Mucosa of descending colon (tissue), 3 donors: Measurements from ENCODE around the gene USP49. TPM values are rescaled to one million over a fixed set of nuclear protein-coding genes. Genes with fewer than 3 reads are reported as not detected.

Experiments
- ATAC-seq: fragments of 200-7000 bp; cut with Tn5 transposase; one replicate; pipeline ENCODE4 v1.9.1; 2020; ENCODE audit warnings: mild to moderate bottlenecking, moderate library complexity
- DNase-seq, 3 donors: peaks; one replicate each; pipeline ENCODE4 v3.0.0-alpha.2; 2020
- H3K36me3 ChIP-seq: fragments of 200-600 bp; one replicate; pipeline ENCODE4 v1.8.0; 2021; ENCODE audit warnings: low read depth, mild to moderate bottlenecking
- H3K4me1 ChIP-seq: fragments of 200-600 bp; one replicate; pipeline ENCODE4 v1.8.0; 2021; ENCODE audit warnings: low read depth, mild to moderate bottlenecking
- H3K4me3 ChIP-seq: fragments of 200-600 bp; one replicate; pipeline ENCODE4 v1.8.0; 2021; ENCODE audit warnings: mild to moderate bottlenecking
- H3K9me3 ChIP-seq: fragments of 200-600 bp; one replicate; pipeline ENCODE4 v1.8.0; 2021; ENCODE audit warnings: mild to moderate bottlenecking
- intact Hi-C, 2 donors: fragments of 100-400 bp; cut with DNase I in 1 of 2; cut with micrococcal nuclease in 1 of 2; formaldehyde crosslinking; loops; one replicate each; pipeline versions ENCODE4 v1.11.0 to v1.11.1; 2022; cut with DNase I, micrococcal nuclease
- total RNA-seq, 3 donors: library from RNA; stranded (reverse); fragmentation: NEBNext Ultra II Directional in 2 of 3; extraction: Animal tissue kit (Norgen Biotek cat#: 25700) in 2 of 3; gene quantifications; one replicate each; pipeline versions ENCODE4 v1.2.1 to v1.2.4, GENCODE V29; 2021 to 2023
- TF ChIP-seq, protein P1 (sequence below): fragments of 200-600 bp; IDR thresholded peaks from one replicate; pipeline ENCODE4 v1.8.0; 2022; ENCODE audit warnings: antibody characterized with exemption, mild to moderate bottlenecking
- donor health status: DM: no; HTN: no; CAD: no; lungs with moderate emphysema.
- donor health status: DM: no; HTN: no; CAD: no.
- donor health status: DM: no; HTN: yes; CAD: no.

Gene USP49
- total RNA-seq, 3 donors from 2014 or later, result 2.8 to 3.7 (median 3.2) TPM

GRCh38 chr6:41932378-41932777 is 37.2 kb upstream of the USP49 start:
- Histone ChIP-seq H3K9me3 (no peaks in the 10 kb centered on the region), H3K36me3 (peaks cover 14% of the 10 kb centered on the region), H3K4me3 (no peak overlapping the region), H3K4me1 (peaks cover 3% of the 10 kb centered on the region)
- no peak for DNase-seq
- TF ChIP-seq, protein P1, sequence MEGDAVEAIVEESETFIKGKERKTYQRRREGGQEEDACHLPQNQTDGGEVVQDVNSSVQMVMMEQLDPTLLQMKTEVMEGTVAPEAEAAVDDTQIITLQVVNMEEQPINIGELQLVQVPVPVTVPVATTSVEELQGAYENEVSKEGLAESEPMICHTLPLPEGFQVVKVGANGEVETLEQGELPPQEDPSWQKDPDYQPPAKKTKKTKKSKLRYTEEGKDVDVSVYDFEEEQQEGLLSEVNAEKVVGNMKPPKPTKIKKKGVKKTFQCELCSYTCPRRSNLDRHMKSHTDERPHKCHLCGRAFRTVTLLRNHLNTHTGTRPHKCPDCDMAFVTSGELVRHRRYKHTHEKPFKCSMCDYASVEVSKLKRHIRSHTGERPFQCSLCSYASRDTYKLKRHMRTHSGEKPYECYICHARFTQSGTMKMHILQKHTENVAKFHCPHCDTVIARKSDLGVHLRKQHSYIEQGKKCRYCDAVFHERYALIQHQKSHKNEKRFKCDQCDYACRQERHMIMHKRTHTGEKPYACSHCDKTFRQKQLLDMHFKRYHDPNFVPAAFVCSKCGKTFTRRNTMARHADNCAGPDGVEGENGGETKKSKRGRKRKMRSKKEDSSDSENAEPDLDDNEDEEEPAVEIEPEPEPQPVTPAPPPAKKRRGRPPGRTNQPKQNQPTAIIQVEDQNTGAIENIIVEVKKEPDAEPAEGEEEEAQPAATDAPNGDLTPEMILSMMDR, result no peak
- ATAC-seq, result no peak
- intact Hi-C loops, result no loop called here

DNA sequence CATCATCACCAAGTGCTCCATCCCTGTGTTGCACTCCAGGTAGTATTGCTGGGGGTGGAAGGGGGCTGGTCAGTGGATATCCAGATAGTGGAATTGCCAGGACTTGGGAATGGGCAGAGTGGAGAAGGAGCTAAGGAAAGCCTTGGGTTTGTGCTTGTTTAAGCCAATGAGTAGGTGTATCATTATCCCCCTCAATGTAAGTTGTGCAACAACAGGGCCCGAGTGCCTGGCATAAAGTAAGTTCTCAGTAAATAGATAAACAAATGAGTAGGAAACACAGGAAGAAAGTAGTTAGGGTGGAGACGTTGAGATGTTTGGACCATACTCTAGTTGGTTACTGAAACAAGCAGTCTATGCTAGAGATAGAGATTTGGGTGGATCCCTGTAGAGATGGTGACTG is 36.6 kb upstream of the USP49 start:
- Histone ChIP-seq H3K4me3 (no peak overlapping the region), H3K9me3 (no peaks in the 10 kb centered on the region), H3K36me3 (peaks cover 14% of the 10 kb centered on the region), H3K4me1 (peaks cover 3% of the 10 kb centered on the region)
- DNase-seq (no peak), ATAC-seq (no peak)
- TF ChIP-seq, protein P1, result no peak
- intact Hi-C loops, result no loop called here

- H3K4me1 ChIP-seq, result no peaks in the 10 kb centered on the region
- no peak for ATAC-seq
- H3K9me3 ChIP-seq, result no peaks in the 10 kb centered on the region
- DNase-seq, result no peak
- H3K4me3 ChIP-seq, result no peak overlapping the region
- TF ChIP-seq, protein P1, result no peak
- H3K36me3 ChIP-seq, result peaks cover 9% of the 10 kb centered on the region
- intact Hi-C loops, result loop anchor here (10.0 kb wide), 1 partner anchor 135 kb away; no protein-coding TSS in a partner anchor
Measured at GRCh38 chr6:41929924-41930323, 34.7 kb upstream of the USP49 start.

- Histone ChIP-seq H3K4me3 (no peak overlapping the region), H3K4me1 (peaks cover 6% of the 10 kb centered on the region), H3K9me3 (no peaks in the 10 kb centered on the region), H3K36me3 (peaks cover 9% of the 10 kb centered on the region)
- DNase-seq (no peak), ATAC-seq (no peak)
- intact Hi-C loops, result loop anchor here (10.0 kb wide), 1 partner anchor 132 kb away; no protein-coding TSS in a partner anchor
- TF ChIP-seq, protein P1, result no peak
Measured at GRCh38 chr6:41927253-41927652, 32.1 kb upstream of the USP49 start.

DNA sequence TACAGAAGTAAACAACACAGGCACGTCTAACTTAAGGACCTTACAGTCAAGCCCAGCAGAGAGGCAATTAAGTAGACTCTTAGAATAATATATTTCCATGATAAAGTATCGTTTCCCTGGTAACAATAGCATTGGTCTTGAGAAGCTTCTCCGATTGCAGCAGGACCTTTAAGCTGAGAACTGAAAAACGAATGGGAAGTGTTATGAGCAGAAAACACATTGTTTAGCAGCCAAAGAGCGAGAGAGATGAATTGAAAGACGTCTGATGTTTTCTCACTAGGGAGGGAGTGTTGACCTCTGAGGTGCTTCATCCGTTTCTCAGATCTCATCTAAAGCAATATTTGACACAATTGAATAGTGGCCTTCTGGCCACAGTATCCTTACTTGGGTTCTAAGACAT is 27.0 kb upstream of the USP49 start:
- no peaks in the 10 kb centered on the region for H3K36me3 ChIP-seq
- H3K9me3 ChIP-seq, result no peaks in the 10 kb centered on the region
- TF ChIP-seq, protein P1, result no peak
- peak overlapping the region; percentile 67 for H3K4me3 ChIP-seq
- ATAC-seq (no peak), DNase-seq (no peak)
- intact Hi-C loops, result loop anchor here (10.0 kb wide), 1 partner anchor 127 kb away; no protein-coding TSS in a partner anchor
- peaks cover 22% of the 10 kb centered on the region for H3K4me1 ChIP-seq

GRCh38 chr6:41921712-41921998 is 26.5 kb upstream of the USP49 start:
- Histone ChIP-seq H3K9me3 (no peaks in the 10 kb centered on the region), H3K36me3 (no peaks in the 10 kb centered on the region), H3K4me1 (peaks cover 22% of the 10 kb centered on the region), H3K4me3 (peak overlapping the region; percentile 67)
- DNase-seq (no peak), ATAC-seq (peak; percentile 24)
- TF ChIP-seq, protein P1, result no peak
- intact Hi-C loops, result loop anchor here (10.0 kb wide), 1 partner anchor 127 kb away; no protein-coding TSS in a partner anchor
